GM12891 (cell line): Measurements from ENCODE around the gene AFDN.

ENCODE experiments used
- PAX5 ChIP-seq: IDR thresholded peaks from 2 replicates; pipeline ENCODE4 v1.6.1; 2011; ENCODE audit warnings: low read length, moderate library complexity, mild to moderate bottlenecking; ENCODE audit not compliant: insufficient read depth, severe bottlenecking
- POLR2A ChIP-seq: IDR thresholded peaks from 2 replicates; pipeline ENCODE4 v1.6.1; 2011; ENCODE audit warnings: low read depth, low read length, control low read depth
- POLR2AphosphoS5 ChIP-seq: IDR thresholded peaks from 2 replicates; pipeline ENCODE4 v1.6.1; 2011; ENCODE audit warnings: low read depth, low read length, control low read depth
- POU2F2 ChIP-seq: IDR thresholded peaks from 2 replicates; pipeline ENCODE4 v1.6.1; 2011; ENCODE audit warnings: low read depth, mild to moderate bottlenecking, control low read depth, low read length, moderate library complexity
- SPI1 ChIP-seq: IDR thresholded peaks from 2 replicates; pipeline ENCODE4 v1.6.1; 2011; ENCODE audit warnings: low read depth, low read length, control low read depth
- TAF1 ChIP-seq: IDR thresholded peaks from 2 replicates; pipeline ENCODE4 v1.6.1; 2011; ENCODE audit warnings: low read depth, low read length, control low read depth

DNA sequence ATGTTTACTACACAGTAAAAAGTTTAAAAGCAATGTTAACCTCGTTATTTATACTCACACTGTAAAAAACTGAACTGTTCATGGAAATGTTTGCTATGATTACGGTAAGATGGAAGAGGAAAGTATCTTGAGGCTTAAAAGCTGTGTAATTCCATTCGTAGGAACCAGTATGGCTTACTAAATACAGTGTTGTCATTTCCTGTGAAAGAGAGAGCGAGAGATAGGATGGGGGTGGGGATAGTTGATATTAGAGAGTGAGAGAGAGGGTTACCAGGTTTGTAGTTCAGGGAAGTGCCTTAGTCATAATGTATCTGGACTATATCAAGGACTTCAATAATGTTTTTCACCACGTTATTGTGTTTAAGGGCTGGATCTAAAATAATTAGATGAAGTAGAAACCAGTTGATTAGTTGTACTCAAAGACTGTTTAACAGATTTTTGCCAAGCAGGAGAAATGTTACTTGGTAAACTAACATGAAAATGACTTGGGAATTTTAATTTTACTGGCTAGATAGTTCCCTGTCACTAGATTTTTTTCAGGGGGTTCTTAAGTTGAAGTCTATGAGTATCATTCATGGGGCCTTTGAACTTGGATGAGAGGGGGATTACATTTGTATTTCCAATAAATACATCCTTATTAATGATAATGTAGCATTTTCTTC is 30.4 kb downstream of the AFDN start:
- no peak for TF ChIP-seq POLR2A
- TF ChIP-seq TAF1: no peak
- TF ChIP-seq POLR2AphosphoS5: no peak
- TF ChIP-seq SPI1: no peak
- no peak for TF ChIP-seq PAX5
- no peak for TF ChIP-seq POU2F2
